CD8-positive, alpha-beta memory T cell (primary cell): Measurements from ENCODE around the gene MRPL49. TPM values are rescaled to one million over a fixed set of nuclear protein-coding genes. Genes with fewer than 3 reads are reported as not detected.
A peak's percentile ranks its signal among the peaks of the same experiment; 100 is the strongest.

Experiments
- CTCF ChIA-PET: fragments of 350-600 bp; sonication (Branson Sonifier 250); formaldehyde crosslinking; loops from one replicate; lab custom pipeline; 2021; ENCODE audit warnings: antibody characterized with exemption; lab: Charles Lee
- POLR2A ChIA-PET: fragments of 350-600 bp; sonication (Branson Sonifier 250); formaldehyde crosslinking; loops from one replicate; lab custom pipeline; 2021; ENCODE audit warnings: antibody characterized with exemption; lab: Charles Lee
- DNase-seq, 5 donors: peaks; one replicate each; pipeline versions ENCODE4 v3.0.0 to v3.0.0-alpha.2; 2020 to 2022; ENCODE audit warnings: mixed read lengths in 1 of 5
- H3K27ac ChIP-seq: one replicate; pipeline ENCODE4 v1.7.0; 2013; ENCODE audit warnings: low read depth, mild to moderate bottlenecking, low read length, moderate library complexity
- H3K27me3 ChIP-seq: 2 replicates; pipeline ENCODE4 v1.7.0; 2013; ENCODE audit warnings: low read length, mild to moderate bottlenecking; ENCODE audit not compliant: insufficient read depth, poor library complexity, severe bottlenecking
- H3K36me3 ChIP-seq: 2 replicates; pipeline ENCODE4 v1.7.0; 2013; ENCODE audit warnings: mild to moderate bottlenecking, low read length, moderate library complexity; ENCODE audit not compliant: insufficient read depth
- H3K4me1 ChIP-seq: 2 replicates; pipeline ENCODE4 v1.7.0; 2013; ENCODE audit warnings: mild to moderate bottlenecking, low read length, moderate library complexity; ENCODE audit not compliant: insufficient read depth
- H3K4me3 ChIP-seq: 2 replicates; pipeline ENCODE4 v1.7.0; 2013; ENCODE audit warnings: mild to moderate bottlenecking, low read length
- H3K9me3 ChIP-seq: 2 replicates; pipeline ENCODE4 v1.7.0; 2013; ENCODE audit warnings: mild to moderate bottlenecking, low read length
- H3K27ac Mint-ChIP-seq, 8 donors: one replicate each; pipeline ENCODE4 v1.8.0; 2020 to 2021; ENCODE audit warnings: mixed read lengths in 8 of 8, mild to moderate bottlenecking in 6 of 8, inconsistent platforms in 3 of 8, moderate library complexity in 3 of 8
- H3K27me3 Mint-ChIP-seq, 2 donors: one replicate each; pipeline ENCODE4 v1.8.0; 2020 to 2021; ENCODE audit warnings: mixed read lengths in 2 of 2, mild to moderate bottlenecking in 1 of 2, moderate library complexity in 1 of 2
- H3K36me3 Mint-ChIP-seq, 3 donors: one replicate each; pipeline ENCODE4 v1.8.0; 2020 to 2021; ENCODE audit warnings: mixed read lengths in 3 of 3, inconsistent platforms in 1 of 3, mild to moderate bottlenecking in 1 of 3
- H3K4me1 Mint-ChIP-seq, 3 donors: one replicate each; pipeline ENCODE4 v1.8.0; 2020 to 2021; ENCODE audit warnings: mixed read lengths in 3 of 3, inconsistent platforms in 1 of 3, mild to moderate bottlenecking in 1 of 3
- H3K4me3 Mint-ChIP-seq, 7 donors: one replicate each; pipeline ENCODE4 v1.8.0; 2020 to 2021; ENCODE audit warnings: mixed read lengths in 7 of 7, mild to moderate bottlenecking in 6 of 7, moderate library complexity in 4 of 7, inconsistent platforms in 2 of 7
- H3K9me3 Mint-ChIP-seq, 5 donors: one replicate each; pipeline ENCODE4 v1.8.0; 2020 to 2022; ENCODE audit warnings: mixed read lengths in 5 of 5, mild to moderate bottlenecking in 3 of 5, moderate library complexity in 2 of 5, inconsistent platforms in 1 of 5
- polyA plus RNA-seq: library from polyadenylated mRNA; unstranded; fragments of 300-500 nt; fragmentation: Illumina TruSeq; gene quantifications from one replicate; pipeline ENCODE4 v1.2.3, GENCODE V29; 2021
- total RNA-seq, 2 experiments: library from RNA; stranded (reverse); gene quantifications; one replicate each; pipeline ENCODE4 v1.2.3, GENCODE V29; 2021

Gene MRPL49
- total and polyA plus RNA-seq, 3 experiments from 2014 or later = 81.5 to 118 (median 117) TPM

DNA sequence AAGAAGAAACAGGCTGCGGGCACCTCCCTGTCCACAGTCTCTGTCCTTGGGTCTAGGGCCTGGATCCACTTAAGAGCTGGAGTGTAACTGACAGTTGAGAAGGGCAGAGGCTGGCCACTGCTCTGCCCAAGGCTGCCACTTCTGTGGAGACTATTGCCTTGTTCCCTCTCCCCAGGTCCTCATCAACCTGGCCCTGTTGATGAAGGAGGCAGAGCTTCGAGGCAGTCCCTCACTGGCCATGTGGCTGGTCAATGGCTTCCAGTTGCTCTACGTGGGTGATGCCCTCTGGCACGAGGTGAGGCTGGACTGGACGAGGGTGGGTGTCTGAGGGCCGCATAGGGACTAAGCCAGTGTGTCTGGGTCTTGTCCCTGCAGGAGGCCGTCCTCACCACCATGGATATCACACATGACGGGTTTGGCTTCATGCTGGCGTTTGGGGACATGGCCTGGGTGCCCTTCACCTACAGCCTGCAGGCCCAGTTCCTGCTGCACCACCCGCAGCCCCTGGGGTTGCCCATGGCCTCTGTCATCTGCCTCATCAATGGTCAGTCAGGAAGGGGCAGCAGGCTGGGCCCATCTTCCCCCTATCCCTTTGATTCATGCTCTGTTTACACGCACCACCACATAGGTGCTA lies 7.5 kb upstream of the MRPL49 start:
- H3K36me3 ChIP-seq = peaks cover 15% of the 10 kb centered on the region
- POLR2A ChIA-PET = interaction anchor here (0.5 to 0.6 kb wide), 2 partner anchors 86 to 389 kb away, joined by 3 to 8 read pairs; no protein-coding TSS in a partner anchor
- no peak overlapping the region for H3K4me3 ChIP-seq
- H3K4me1 ChIP-seq = peaks cover 49% of the 10 kb centered on the region
- Mint-ChIP-seq H3K27me3 (peaks cover 0 to 3% of the 10 kb centered on the region in 2 donors), H3K36me3 (peaks cover 2 to 37% (median 3%) of the 10 kb centered on the region in 3 donors), H3K27ac (peak overlapping the region in 6 of 8 donors; percentile 19 to 93 (median 74)), H3K9me3 (no peaks in the 10 kb centered on the region), H3K4me3 (peak overlapping the region in 3 of 7 donors; percentile 48 to 90 (median 83)), H3K4me1 (peaks cover 42 to 76% (median 42%) of the 10 kb centered on the region in 3 donors)
- H3K27me3 ChIP-seq = no peaks in the 10 kb centered on the region
- no peak overlapping the region for H3K27ac ChIP-seq
- no peak for DNase-seq
- CTCF ChIA-PET = interaction anchor here (1.3 to 6.1 kb wide), 2 partner anchors 15 to 101 kb away, joined by 5 to 104 read pairs; partner anchors contain the start of genes ARL2 and VPS51
- no peaks in the 10 kb centered on the region for H3K9me3 ChIP-seq

DNA sequence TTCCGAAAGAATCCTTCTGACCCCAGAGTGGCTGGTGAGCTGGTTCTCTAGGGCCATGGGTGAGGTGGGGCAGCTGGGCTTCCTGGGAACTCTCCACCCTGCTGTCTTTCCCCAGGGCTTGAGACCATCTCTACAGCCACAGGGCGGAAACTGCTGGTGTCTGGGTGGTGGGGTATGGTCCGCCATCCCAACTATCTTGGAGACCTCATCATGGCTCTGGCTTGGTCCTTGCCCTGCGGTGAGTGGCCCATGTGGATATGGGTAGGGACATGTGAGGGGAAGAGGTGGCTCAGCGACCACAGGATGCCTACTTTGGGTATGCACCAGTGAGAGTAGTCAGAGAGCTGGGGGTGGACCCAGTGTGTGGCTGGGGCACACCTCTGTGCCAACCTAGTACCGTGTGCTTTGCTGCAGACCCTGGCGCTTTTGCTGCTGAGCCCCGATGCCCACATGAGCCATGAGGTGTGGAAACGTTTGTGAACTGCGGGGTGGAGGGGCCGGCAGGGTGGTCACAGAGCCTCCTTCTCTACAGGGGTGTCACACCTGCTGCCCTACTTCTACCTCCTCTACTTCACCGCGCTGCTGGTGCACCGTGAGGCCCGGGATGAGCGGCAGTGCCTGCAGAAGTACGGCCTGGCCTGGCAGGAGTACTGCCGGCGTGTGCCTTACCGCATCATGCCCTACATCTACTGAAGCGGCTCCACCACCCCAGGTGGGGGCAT lies 6.6 kb upstream of the MRPL49 start:
- ChIA-PET POLR2A (interaction anchor here (0.6 kb wide), 2 partner anchors 34 to 332 kb away, joined by 7 to 9 read pairs; no protein-coding TSS in a partner anchor), CTCF (interaction anchor here (1.3 to 2.0 kb wide), 2 partner anchors 11 to 101 kb away, joined by 5 read pairs; partner anchors contain the start of gene ARL2)
- H3K4me3 ChIP-seq = no peak overlapping the region
- Mint-ChIP-seq H3K9me3 (no peaks in the 10 kb centered on the region), H3K27me3 (peaks cover 0 to 3% of the 10 kb centered on the region in 2 donors), H3K36me3 (peaks cover 2 to 42% (median 3%) of the 10 kb centered on the region in 3 donors), H3K4me1 (peaks cover 39 to 76% (median 40%) of the 10 kb centered on the region in 3 donors), H3K4me3 (peak overlapping the region; percentile 29 to 91 (median 89)), H3K27ac (peak overlapping the region in 7 of 8 donors; percentile 17 to 99 (median 78))
- H3K9me3 ChIP-seq = no peaks in the 10 kb centered on the region
- H3K27ac ChIP-seq = no peak overlapping the region
- H3K4me1 ChIP-seq = peaks cover 46% of the 10 kb centered on the region
- no peak for DNase-seq
- no peaks in the 10 kb centered on the region for H3K27me3 ChIP-seq
- peaks cover 21% of the 10 kb centered on the region for H3K36me3 ChIP-seq

- Mint-ChIP-seq H3K36me3 (peaks cover 3 to 52% (median 4%) of the 10 kb centered on the region in 3 donors), H3K4me1 (peaks cover 35 to 74% (median 38%) of the 10 kb centered on the region in 3 donors), H3K9me3 (no peaks in the 10 kb centered on the region), H3K4me3 (peak overlapping the region; percentile 88 to 94 (median 90)), H3K27me3 (peaks cover 0 to 3% of the 10 kb centered on the region in 2 donors), H3K27ac (peak overlapping the region; percentile 78 to 99 (median 95))
- ChIA-PET POLR2A (interaction anchor here (0.5 to 2.4 kb wide), 16 partner anchors 10 to 664 kb away, joined by 3 to 27 read pairs (median 5); partner anchors contain the start of genes DPF2, POLA2, SAC3D1 and SF1), CTCF (interaction anchor here (1.0 to 2.9 kb wide), 10 partner anchors 8 to 428 kb away, joined by 3 to 27 read pairs (median 4); partner anchors contain the start of genes ARL2, CAPN1 and VPS51)
- peaks cover 31% of the 10 kb centered on the region for H3K36me3 ChIP-seq
- peak; percentile 37 to 78 (median 59) for DNase-seq
- H3K9me3 ChIP-seq = no peaks in the 10 kb centered on the region
- H3K4me1 ChIP-seq = peaks cover 45% of the 10 kb centered on the region
- H3K27me3 ChIP-seq = no peaks in the 10 kb centered on the region
- peak overlapping the region; percentile 91 for H3K27ac ChIP-seq
- peak overlapping the region; percentile 85 for H3K4me3 ChIP-seq
These were observed 5.5 kb upstream of the MRPL49 start for GRCh38 chr11:65116370-65117205.

DNA sequence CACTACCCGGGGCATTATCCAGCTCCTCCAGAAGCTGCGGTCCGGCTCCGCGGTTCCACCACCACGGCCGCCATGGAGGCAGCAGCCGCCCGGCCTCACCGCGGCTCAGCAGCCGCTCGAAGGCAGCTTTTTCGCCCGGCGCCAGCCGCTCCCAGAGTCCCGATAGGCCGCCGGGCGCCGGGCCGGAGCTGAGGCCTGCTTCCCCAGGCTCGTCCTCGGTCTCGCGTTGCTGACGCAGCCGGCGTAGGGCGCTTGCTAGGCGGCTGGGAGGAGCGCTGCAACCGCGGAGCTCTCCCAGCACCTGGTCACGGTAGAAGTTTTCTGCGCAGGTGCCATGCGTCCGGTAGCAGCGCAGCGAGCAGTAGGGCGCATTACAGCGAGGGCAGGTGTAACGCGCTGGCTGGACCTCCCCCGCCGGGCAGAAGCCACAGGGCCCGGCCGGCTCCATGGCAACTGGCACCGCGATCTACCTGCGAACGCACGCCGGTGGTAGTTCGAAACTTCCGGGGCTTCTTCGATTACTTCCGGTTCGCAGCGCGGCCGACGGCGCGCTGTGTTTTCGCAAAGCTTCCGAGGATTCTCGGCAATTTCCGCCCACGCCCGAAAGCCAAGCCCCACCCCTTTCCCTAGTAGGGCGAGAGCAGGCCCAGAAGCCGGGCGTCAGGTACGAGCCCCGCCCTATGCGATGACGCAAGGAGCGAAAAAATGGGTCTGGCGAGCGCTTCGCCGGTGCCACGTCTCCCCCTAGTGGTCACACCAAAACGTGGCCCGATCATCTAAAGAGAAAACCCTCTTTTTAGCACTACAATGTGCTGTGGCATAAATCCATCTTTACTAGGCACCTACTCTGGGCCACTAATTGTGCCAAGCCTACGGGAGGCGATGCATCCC lies 4.7 kb upstream of the MRPL49 start, which contains the start of gene ZNHIT2:
Gene ZNHIT2, minus strand, starts transcription at position 496 of the 891 bp plus-strand sequence. Its CDS starts 48 bp downstream, at position 448.
- Histone ChIP-seq H3K36me3 (peaks cover 31% of the 10 kb centered on the region), H3K27ac (peak within 1 kb of the TSS; percentile 91), H3K9me3 (no peaks in the 10 kb centered on the region), H3K27me3 (no peaks in the 10 kb centered on the region), H3K4me3 (peak within 1 kb of the TSS; percentile 85), H3K4me1 (peaks cover 45% of the 10 kb centered on the region)
- Mint-ChIP-seq H3K9me3 (no peaks in the 10 kb centered on the region), H3K4me3 (peak within 1 kb of the TSS; percentile 88 to 94 (median 90)), H3K4me1 (peaks cover 39 to 77% (median 47%) of the 10 kb centered on the region in 3 donors), H3K27ac (peak within 1 kb of the TSS; percentile 92 to 99 (median 97)), H3K27me3 (peaks cover 0 to 3% of the 10 kb centered on the region in 2 donors), H3K36me3 (peaks cover 4 to 61% (median 7%) of the 10 kb centered on the region in 3 donors)
- ChIA-PET CTCF (interaction anchor here (0.6 to 2.9 kb wide), 16 partner anchors 8 to 1521 kb away, joined by 3 to 27 read pairs (median 4); partner anchors contain the start of genes ARL2, CAPN1, RBM4 and VPS51), POLR2A (interaction anchor here (0.5 to 2.4 kb wide), 19 partner anchors 8 to 665 kb away, joined by 3 to 27 read pairs (median 4); partner anchors contain the start of genes DPF2, MALAT1, POLA2 and SAC3D1)
- peak; percentile 99 to 100 (median 100) for DNase-seq

DNA sequence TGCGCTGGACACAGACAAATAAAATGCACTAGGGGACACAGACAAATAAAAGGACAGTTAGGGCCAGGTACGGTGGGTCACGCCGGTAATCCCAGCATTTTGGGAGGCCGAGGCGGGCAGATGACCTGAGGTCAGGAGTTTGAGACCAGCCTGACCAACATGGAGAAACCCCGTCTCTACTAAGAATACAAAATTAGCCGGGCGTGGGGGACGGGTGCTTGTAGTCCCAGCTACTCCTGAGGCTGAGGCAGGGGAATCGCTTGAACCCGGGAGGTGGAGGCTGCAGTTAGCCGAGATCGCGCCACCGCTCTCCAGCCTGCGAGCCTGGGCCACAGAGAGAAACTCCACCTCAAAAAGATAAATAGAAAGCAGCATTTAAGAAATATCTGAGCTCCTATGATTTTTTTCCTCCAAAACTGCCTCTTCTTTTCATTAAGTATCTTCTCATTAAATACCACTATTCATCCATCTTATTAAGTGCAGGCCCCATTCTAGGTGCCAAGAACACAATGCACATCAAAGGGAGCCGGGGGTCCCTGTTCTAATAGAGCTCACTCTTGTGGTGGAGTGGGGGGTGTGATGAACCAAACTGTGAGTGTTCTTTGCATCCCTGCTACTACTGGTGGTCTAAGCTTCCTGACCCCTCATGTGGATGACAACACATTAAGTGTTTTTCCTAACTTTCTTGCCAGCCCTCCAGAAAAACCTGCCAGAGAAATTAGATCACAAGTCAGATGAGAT lies 3.9 kb upstream of the MRPL49 start:
- Histone ChIP-seq H3K36me3 (peaks cover 31% of the 10 kb centered on the region), H3K4me3 (no peak overlapping the region), H3K4me1 (peaks cover 45% of the 10 kb centered on the region), H3K9me3 (no peaks in the 10 kb centered on the region), H3K27me3 (no peaks in the 10 kb centered on the region), H3K27ac (peak overlapping the region; percentile 1)
- ChIA-PET CTCF (interaction anchor here (0.7 to 2.9 kb wide), 12 partner anchors 9 to 104 kb away, joined by 3 to 27 read pairs (median 4); partner anchors contain the start of genes ARL2, CAPN1 and VPS51), POLR2A (interaction anchor here (0.7 to 2.4 kb wide), 14 partner anchors 9 to 381 kb away, joined by 3 to 27 read pairs (median 4); partner anchors contain the start of genes MALAT1, SAC3D1, SF1 and SYVN1)
- DNase-seq = no peak
- Mint-ChIP-seq H3K36me3 (peaks cover 4 to 65% (median 7%) of the 10 kb centered on the region in 3 donors), H3K4me1 (peaks cover 41 to 76% (median 49%) of the 10 kb centered on the region in 3 donors), H3K27ac (peak overlapping the region; percentile 92 to 99 (median 96)), H3K9me3 (no peaks in the 10 kb centered on the region), H3K4me3 (peak overlapping the region; percentile 30 to 94 (median 90)), H3K27me3 (peaks cover 0 to 2% of the 10 kb centered on the region in 2 donors)
